Colon (tissue), 2 donors: ENCODE measurements around the gene PIGQ.
"Not testable (repeated sequence)": the region's sequence is repeated elsewhere in the genome, so short reads cannot be mapped to it uniquely, and the experiment has no call there.

Experiments
- FAIRE-seq: peaks from 2 replicates; lab custom pipeline; 2012; peaks lifted over from hg19 to GRCh38; lab: Jason Lieb, UNC
- donor health status: control.
- donor health status: control.

PIGQ gene

GRCh38 chr16:586047-586644 lies 16.4 kb downstream of the PIGQ start:
- FAIRE-seq, result no peak

- no peak for FAIRE-seq
Observed at GRCh38 chr16:586645-587590, 17.1 kb downstream of the PIGQ start.

GRCh38 chr16:588639-588888 lies 18.8 kb downstream of the PIGQ start:
- no peak for FAIRE-seq

- no peak for FAIRE-seq
Observed at GRCh38 chr16:588889-589657, 19.3 kb downstream of the PIGQ start.

- FAIRE-seq, result no peak
Observed at GRCh38 chr16:589658-590187, 20.0 kb downstream of the PIGQ start, which contains the start of gene RAB40C. Gene RAB40C (plus strand): TSS chr16:590066. CDS start chr16:590292, 226 bp downstream.

- no peak for FAIRE-seq
Observed at GRCh38 chr16:590188-590814, 20.5 kb downstream of the PIGQ start.

GRCh38 chr16:590815-591200 lies 21.0 kb downstream of the PIGQ start:
- FAIRE-seq, result no peak

GRCh38 chr16:591231-591630 lies 21.5 kb downstream of the PIGQ start:
- no peak for FAIRE-seq

- no peak for FAIRE-seq
Observed at GRCh38 chr16:591892-592517, 22.2 kb downstream of the PIGQ start.

- FAIRE-seq, result no peak
Observed at GRCh38 chr16:592518-593306, 22.9 kb downstream of the PIGQ start.

GRCh38 chr16:593406-593805 lies 23.6 kb downstream of the PIGQ start:
- no peak for FAIRE-seq

- no peak for FAIRE-seq
Observed at GRCh38 chr16:593807-594206, 24.0 kb downstream of the PIGQ start.

- FAIRE-seq, result no peak
Observed at GRCh38 chr16:595094-595528, 25.3 kb downstream of the PIGQ start.

- FAIRE-seq, result no peak
Observed at GRCh38 chr16:595942-596735, 26.4 kb downstream of the PIGQ start.

- FAIRE-seq, result no peak
Observed at GRCh38 chr16:596736-597060, 26.9 kb downstream of the PIGQ start.

- not testable (repeated sequence) for FAIRE-seq
Observed at GRCh38 chr16:597655-598054, 27.9 kb downstream of the PIGQ start.

GRCh38 chr16:598823-599739 lies 29.3 kb downstream of the PIGQ start:
- no peak for FAIRE-seq

- no peak for FAIRE-seq
Observed at GRCh38 chr16:600781-601180, 31.0 kb downstream of the PIGQ start.

GRCh38 chr16:603933-604332 lies 34.2 kb downstream of the PIGQ start:
- no peak for FAIRE-seq
